Mononuclear cell (primary cell): ENCODE measurements around the gene LPIN1. TPM values are rescaled to one million over a fixed set of nuclear protein-coding genes. Genes with fewer than 3 reads are reported as not detected.

Source experiments
- total RNA-seq: library from RNA; depleted of rRNA; stranded (reverse); fragments of >200 nt; gene quantifications from one replicate; pipeline ENCODE4 v1.2.3, GENCODE V29; 2012

Gene LPIN1
- total RNA-seq, 1 donor, result 52.8 TPM

Other genes with a start within 250 kb of the LPIN1 start
- gene GREB1, start 212.6 kb upstream of the LPIN1 start, total RNA-seq, result 0.10 TPM
- not detected for gene NTSR2, start 76.4 kb upstream of the LPIN1 start, total RNA-seq